SK-N-SH treated with all-trans-retinoic acid at 6 μM for 48 hours (cell line): Measurements from ENCODE around the gene LRIT2.

ENCODE experiments used
- ATAC-seq: fragments of 200-7000 bp; cut with Tn5 transposase; 3 replicates; pipeline ENCODE4 v1.9.1; 2020; ENCODE audit warnings: mild to moderate bottlenecking, moderate library complexity
- ARNTL ChIP-seq: fragments of 450-650 bp; formaldehyde crosslinking; IDR thresholded peaks from 2 replicates; pipeline ENCODE4 v1.5.0; 2020; ENCODE audit warnings: low read depth, mild to moderate bottlenecking, moderate library complexity, borderline replicate concordance
- BACH2 ChIP-seq: fragments of 250-450 bp; sonication (Bioruptor Pico); IDR thresholded peaks from 2 replicates; pipeline ENCODE4 v1.9.0; 2021; ENCODE audit warnings: mild to moderate bottlenecking, borderline replicate concordance
- CSDC2 ChIP-seq: fragments of 250-450 bp; sonication (Bioruptor Pico); IDR thresholded peaks from 2 replicates; pipeline ENCODE4 v1.5.0; 2020; ENCODE audit warnings: mild to moderate bottlenecking, moderate library complexity
- GLIS3 ChIP-seq: fragments of 250-450 bp; sonication (Bioruptor Pico); IDR thresholded peaks from 2 replicates; pipeline ENCODE4 v1.5.0; 2020; ENCODE audit warnings: mild to moderate bottlenecking, moderate library complexity
- ISL1 ChIP-seq: fragments of 250-450 bp; sonication (Bioruptor Pico); IDR thresholded peaks from 2 replicates; pipeline ENCODE4 v2.1.2; 2022; ENCODE audit warnings: mild to moderate bottlenecking, moderate library complexity
- OSR1 ChIP-seq: fragments of 250-450 bp; sonication (Bioruptor Pico); IDR thresholded peaks from 2 replicates; pipeline ENCODE4 v1.8.0; 2022; ENCODE audit warnings: moderate library complexity, mild to moderate bottlenecking, inconsistent platforms
- PPARA ChIP-seq: fragments of 250-450 bp; sonication (Bioruptor Pico); IDR thresholded peaks from 2 replicates; pipeline ENCODE4 v1.5.0; 2020; ENCODE audit warnings: mild to moderate bottlenecking, borderline replicate concordance
- RARB ChIP-seq: fragments of 250-450 bp; sonication (Bioruptor Pico); IDR thresholded peaks from 2 replicates; pipeline ENCODE4 v1.8.0; 2021; ENCODE audit warnings: mild to moderate bottlenecking, moderate library complexity
- SNAI2 ChIP-seq: fragments of 250-450 bp; sonication (Bioruptor Pico); IDR thresholded peaks from 2 replicates; pipeline ENCODE4 v1.5.0; 2020; ENCODE audit warnings: mild to moderate bottlenecking, moderate library complexity
- TCF4 ChIP-seq: fragments of 250-450 bp; sonication (Bioruptor Pico); IDR thresholded peaks from 2 replicates; pipeline ENCODE4 v1.8.0; 2021; ENCODE audit warnings: mild to moderate bottlenecking, moderate library complexity, borderline replicate concordance
- TOX ChIP-seq: fragments of 250-450 bp; sonication (Bioruptor Pico); IDR thresholded peaks from 2 replicates; pipeline ENCODE4 v1.8.0; 2021; ENCODE audit warnings: mild to moderate bottlenecking, moderate library complexity, borderline replicate concordance
- ZC3H10 ChIP-seq: fragments of 250-450 bp; sonication (Bioruptor Pico); IDR thresholded peaks from 2 replicates; pipeline ENCODE4 v1.5.1; 2021; ENCODE audit warnings: mild to moderate bottlenecking, moderate library complexity
- ZFP3 ChIP-seq: fragments of 250-450 bp; sonication (Bioruptor Pico); IDR thresholded peaks from 2 replicates; pipeline ENCODE4 v1.5.0; 2020; ENCODE audit warnings: mild to moderate bottlenecking, moderate library complexity
- ZFP30 ChIP-seq: fragments of 450-650 bp; formaldehyde crosslinking; IDR thresholded peaks from 2 replicates; pipeline ENCODE4 v1.5.0; 2022; ENCODE audit warnings: mild to moderate bottlenecking, moderate library complexity
- ZNF565 ChIP-seq: fragments of 450-650 bp; formaldehyde crosslinking; conservative IDR thresholded peaks from 2 replicates; pipeline ENCODE4 v1.5.0; 2020; ENCODE audit warnings: low read depth, mild to moderate bottlenecking, moderate library complexity
- ZNF70 ChIP-seq: fragments of 450-650 bp; formaldehyde crosslinking; IDR thresholded peaks from 2 replicates; pipeline ENCODE4 v1.5.0; 2020; ENCODE audit warnings: mild to moderate bottlenecking, moderate library complexity
- ZNF8 ChIP-seq: fragments of 450-650 bp; formaldehyde crosslinking; IDR thresholded peaks from 2 replicates; pipeline ENCODE4 v1.5.0; 2020; ENCODE audit warnings: mild to moderate bottlenecking, moderate library complexity
- TF ChIP-seq, protein P1 (sequence below): fragments of 250-450 bp; sonication (Bioruptor Pico); IDR thresholded peaks from 2 replicates; pipeline ENCODE4 v1.5.1; 2021; ENCODE audit warnings: mild to moderate bottlenecking, moderate library complexity
- TF ChIP-seq, protein P2 (sequence below): fragments of 250-450 bp; sonication (Bioruptor Pico); IDR thresholded peaks from 2 replicates; pipeline ENCODE4 v1.5.1; 2020; ENCODE audit warnings: low read depth, mild to moderate bottlenecking, moderate library complexity
- TF ChIP-seq, protein P3 (sequence below): fragments of 250-450 bp; sonication (Bioruptor Pico); IDR thresholded peaks from 2 replicates; pipeline ENCODE4 v1.5.0; 2020; ENCODE audit warnings: mild to moderate bottlenecking, moderate library complexity
- TF ChIP-seq, protein P4 (sequence below): fragments of 250-450 bp; sonication (Bioruptor Pico); IDR thresholded peaks from 2 replicates; pipeline ENCODE4 v1.8.0; 2020; ENCODE audit warnings: mild to moderate bottlenecking, moderate library complexity, borderline replicate concordance

LRIT2 gene

DNA sequence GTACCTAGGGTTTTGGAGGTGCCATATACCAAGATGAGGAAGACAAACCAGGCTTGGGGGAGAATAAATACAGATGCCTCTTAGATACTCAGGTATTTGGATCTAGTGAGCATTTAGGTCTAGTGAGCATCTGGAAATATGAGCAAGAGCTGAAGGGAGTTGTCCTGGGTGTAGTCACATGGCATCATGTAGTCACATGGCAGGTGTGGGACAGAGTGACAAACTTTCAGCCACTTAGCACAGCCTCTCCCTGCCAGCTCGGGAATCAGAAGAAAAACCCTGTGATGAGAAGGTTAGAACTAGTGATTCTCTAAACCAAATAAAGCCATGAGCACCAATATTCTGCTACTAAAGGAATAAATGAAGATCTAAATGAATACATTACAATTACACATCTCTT, 43.8 kb upstream of the LRIT2 start:
- TF ChIP-seq, protein P1, sequence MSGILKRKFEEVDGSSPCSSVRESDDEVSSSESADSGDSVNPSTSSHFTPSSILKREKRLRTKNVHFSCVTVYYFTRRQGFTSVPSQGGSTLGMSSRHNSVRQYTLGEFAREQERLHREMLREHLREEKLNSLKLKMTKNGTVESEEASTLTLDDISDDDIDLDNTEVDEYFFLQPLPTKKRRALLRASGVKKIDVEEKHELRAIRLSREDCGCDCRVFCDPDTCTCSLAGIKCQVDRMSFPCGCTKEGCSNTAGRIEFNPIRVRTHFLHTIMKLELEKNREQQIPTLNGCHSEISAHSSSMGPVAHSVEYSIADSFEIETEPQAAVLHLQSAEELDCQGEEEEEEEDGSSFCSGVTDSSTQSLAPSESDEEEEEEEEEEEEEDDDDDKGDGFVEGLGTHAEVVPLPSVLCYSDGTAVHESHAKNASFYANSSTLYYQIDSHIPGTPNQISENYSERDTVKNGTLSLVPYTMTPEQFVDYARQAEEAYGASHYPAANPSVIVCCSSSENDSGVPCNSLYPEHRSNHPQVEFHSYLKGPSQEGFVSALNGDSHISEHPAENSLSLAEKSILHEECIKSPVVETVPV (CRISPR knock-in tag), result no peak
- ATAC-seq, result no peak

DNA sequence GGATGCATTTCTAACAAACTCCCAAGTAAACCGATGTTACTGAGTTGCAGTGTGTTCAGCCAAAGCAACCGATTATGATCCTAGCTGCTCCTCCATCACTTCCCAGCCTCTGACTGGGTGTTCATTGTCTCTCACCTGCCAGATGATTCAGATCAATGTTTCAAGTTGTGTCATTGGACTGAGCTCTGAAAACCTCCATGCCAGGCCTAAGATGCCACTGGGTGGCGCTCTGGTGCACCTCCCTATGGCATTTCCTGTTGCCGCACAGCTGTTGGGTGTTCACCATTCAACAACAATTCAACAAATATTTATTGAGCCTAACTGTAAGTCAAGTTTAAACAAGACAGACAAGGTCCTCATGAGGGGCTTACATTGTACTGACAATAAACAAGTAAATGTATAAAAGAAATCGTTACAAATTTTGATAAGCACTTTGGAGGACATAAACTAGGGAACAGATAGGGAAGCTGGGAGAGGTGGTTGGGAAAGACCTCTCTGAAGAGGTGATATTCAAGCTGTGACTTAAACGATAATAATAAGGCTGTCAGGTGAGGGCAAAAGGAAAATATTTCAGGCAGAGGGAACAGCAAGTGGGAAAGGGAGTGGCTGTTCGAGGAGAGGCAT, 42.3 kb upstream of the LRIT2 start:
- 0 out of 3 replicates have a peak, but pooled peaks have one; percentile 34 for ATAC-seq
- TF ChIP-seq ISL1 (CRISPR knock-in tag), result no peak
- no peak for TF ChIP-seq PPARA (CRISPR knock-in tag)
- no peak for TF ChIP-seq TCF4 (CRISPR knock-in tag)
- no peak for TF ChIP-seq ZNF565
- TF ChIP-seq ZNF70, result no peak
- no peak for TF ChIP-seq ZFP30
- TF ChIP-seq SNAI2 (CRISPR knock-in tag), result no peak
- TF ChIP-seq, protein P2, sequence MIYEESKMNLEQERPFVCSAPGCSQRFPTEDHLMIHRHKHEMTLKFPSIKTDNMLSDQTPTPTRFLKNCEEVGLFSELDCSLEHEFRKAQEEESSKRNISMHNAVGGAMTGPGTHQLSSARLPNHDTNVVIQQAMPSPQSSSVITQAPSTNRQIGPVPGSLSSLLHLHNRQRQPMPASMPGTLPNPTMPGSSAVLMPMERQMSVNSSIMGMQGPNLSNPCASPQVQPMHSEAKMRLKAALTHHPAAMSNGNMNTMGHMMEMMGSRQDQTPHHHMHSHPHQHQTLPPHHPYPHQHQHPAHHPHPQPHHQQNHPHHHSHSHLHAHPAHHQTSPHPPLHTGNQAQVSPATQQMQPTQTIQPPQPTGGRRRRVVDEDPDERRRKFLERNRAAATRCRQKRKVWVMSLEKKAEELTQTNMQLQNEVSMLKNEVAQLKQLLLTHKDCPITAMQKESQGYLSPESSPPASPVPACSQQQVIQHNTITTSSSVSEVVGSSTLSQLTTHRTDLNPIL (CRISPR knock-in tag), result no peak
- no peak for TF ChIP-seq OSR1 (CRISPR knock-in tag)
- no peak for TF ChIP-seq BACH2 (CRISPR knock-in tag)
- TF ChIP-seq ZFP3 (CRISPR knock-in tag), result no peak
- no peak for TF ChIP-seq ZC3H10 (CRISPR knock-in tag)

DNA sequence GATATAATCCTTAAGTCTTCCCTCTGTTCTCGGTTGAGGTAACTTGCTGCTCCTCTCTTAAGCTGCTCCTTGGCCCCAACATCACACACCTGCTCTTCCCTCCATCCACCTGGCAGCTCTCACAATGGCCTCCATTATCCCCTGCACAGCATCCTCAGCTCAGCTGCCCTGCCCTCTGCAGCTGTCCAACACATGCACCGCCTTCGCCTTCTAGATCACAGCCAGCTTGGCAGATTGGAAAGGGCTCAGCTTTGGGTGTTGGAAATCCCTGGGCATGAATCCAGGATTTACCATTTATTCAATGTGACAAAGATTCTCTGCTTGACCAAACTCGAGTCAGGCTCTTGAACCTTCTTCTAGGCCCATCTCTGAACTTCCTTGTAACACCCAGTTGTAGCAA, 40.1 kb upstream of the LRIT2 start:
- ATAC-seq, result no peak
- TF ChIP-seq ZFP30, result no peak
- TF ChIP-seq, protein P1 (CRISPR knock-in tag), result no peak
- TF ChIP-seq TCF4 (CRISPR knock-in tag), result no peak
- no peak for TF ChIP-seq ZNF8 (CRISPR knock-in tag)
- no peak for TF ChIP-seq PPARA (CRISPR knock-in tag)
- TF ChIP-seq, protein P3, sequence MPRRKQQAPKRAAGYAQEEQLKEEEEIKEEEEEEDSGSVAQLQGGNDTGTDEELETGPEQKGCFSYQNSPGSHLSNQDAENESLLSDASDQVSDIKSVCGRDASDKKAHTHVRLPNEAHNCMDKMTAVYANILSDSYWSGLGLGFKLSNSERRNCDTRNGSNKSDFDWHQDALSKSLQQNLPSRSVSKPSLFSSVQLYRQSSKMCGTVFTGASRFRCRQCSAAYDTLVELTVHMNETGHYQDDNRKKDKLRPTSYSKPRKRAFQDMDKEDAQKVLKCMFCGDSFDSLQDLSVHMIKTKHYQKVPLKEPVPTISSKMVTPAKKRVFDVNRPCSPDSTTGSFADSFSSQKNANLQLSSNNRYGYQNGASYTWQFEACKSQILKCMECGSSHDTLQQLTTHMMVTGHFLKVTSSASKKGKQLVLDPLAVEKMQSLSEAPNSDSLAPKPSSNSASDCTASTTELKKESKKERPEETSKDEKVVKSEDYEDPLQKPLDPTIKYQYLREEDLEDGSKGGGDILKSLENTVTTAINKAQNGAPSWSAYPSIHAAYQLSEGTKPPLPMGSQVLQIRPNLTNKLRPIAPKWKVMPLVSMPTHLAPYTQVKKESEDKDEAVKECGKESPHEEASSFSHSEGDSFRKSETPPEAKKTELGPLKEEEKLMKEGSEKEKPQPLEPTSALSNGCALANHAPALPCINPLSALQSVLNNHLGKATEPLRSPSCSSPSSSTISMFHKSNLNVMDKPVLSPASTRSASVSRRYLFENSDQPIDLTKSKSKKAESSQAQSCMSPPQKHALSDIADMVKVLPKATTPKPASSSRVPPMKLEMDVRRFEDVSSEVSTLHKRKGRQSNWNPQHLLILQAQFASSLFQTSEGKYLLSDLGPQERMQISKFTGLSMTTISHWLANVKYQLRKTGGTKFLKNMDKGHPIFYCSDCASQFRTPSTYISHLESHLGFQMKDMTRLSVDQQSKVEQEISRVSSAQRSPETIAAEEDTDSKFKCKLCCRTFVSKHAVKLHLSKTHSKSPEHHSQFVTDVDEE (CRISPR knock-in tag), result no peak
- TF ChIP-seq BACH2 (CRISPR knock-in tag), result no peak

DNA sequence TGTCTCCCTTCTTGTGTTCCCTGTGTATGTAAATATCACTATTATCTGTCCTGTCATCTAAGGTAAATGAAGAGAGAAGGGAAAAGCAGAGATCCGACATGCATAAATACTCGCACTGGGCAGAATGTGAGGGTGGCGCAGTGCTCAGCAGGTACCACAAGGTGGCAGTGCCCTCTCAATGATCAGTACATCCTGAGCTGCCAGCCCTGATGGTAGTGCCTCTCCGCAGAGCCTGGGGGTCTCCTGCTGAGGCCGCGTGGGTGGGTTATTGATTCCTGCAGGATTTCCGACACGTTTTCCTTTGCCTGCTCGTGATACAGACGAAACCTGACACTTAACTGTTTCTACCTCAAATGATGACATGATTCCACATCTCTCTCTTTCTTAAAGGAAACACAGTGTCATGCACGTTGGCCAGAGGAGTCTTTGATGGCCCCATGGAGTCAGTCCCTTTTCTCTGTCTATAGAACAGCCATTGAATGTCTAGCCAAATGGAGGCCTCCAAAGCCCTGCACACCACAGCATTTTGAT, 39.3 kb upstream of the LRIT2 start:
- peak; percentile 99 for ATAC-seq
- TF ChIP-seq, protein P3 (CRISPR knock-in tag), result no peak
- TF ChIP-seq ZNF8 (CRISPR knock-in tag) (no peak), TOX (CRISPR knock-in tag) (no peak), PPARA (CRISPR knock-in tag) (no peak), CSDC2 (CRISPR knock-in tag) (no peak), SNAI2 (CRISPR knock-in tag) (no peak), GLIS3 (CRISPR knock-in tag) (no peak), RARB (CRISPR knock-in tag) (no peak), TCF4 (CRISPR knock-in tag) (no peak), ISL1 (CRISPR knock-in tag) (no peak), ARNTL (CRISPR knock-in tag) (no peak), BACH2 (CRISPR knock-in tag) (no peak)
- TF ChIP-seq, protein P4, sequence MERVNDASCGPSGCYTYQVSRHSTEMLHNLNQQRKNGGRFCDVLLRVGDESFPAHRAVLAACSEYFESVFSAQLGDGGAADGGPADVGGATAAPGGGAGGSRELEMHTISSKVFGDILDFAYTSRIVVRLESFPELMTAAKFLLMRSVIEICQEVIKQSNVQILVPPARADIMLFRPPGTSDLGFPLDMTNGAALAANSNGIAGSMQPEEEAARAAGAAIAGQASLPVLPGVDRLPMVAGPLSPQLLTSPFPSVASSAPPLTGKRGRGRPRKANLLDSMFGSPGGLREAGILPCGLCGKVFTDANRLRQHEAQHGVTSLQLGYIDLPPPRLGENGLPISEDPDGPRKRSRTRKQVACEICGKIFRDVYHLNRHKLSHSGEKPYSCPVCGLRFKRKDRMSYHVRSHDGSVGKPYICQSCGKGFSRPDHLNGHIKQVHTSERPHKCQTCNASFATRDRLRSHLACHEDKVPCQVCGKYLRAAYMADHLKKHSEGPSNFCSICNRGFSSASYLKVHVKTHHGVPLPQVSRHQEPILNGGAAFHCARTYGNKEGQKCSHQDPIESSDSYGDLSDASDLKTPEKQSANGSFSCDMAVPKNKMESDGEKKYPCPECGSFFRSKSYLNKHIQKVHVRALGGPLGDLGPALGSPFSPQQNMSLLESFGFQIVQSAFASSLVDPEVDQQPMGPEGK (CRISPR knock-in tag), result no peak
- TF ChIP-seq, protein P1 (CRISPR knock-in tag), result no peak
- TF ChIP-seq, all 23 proteins: peak for 0
